ENCODE results near the gene LRRC28. TPM values are rescaled to one million over a fixed set of nuclear protein-coding genes. Genes with fewer than 3 reads are reported as not detected.

LRRC28 gene
- total and polyA plus RNA-seq, 7 experiments from 2014 or later: 15.0 to 25.9 (median 19.9) TPM

DNA sequence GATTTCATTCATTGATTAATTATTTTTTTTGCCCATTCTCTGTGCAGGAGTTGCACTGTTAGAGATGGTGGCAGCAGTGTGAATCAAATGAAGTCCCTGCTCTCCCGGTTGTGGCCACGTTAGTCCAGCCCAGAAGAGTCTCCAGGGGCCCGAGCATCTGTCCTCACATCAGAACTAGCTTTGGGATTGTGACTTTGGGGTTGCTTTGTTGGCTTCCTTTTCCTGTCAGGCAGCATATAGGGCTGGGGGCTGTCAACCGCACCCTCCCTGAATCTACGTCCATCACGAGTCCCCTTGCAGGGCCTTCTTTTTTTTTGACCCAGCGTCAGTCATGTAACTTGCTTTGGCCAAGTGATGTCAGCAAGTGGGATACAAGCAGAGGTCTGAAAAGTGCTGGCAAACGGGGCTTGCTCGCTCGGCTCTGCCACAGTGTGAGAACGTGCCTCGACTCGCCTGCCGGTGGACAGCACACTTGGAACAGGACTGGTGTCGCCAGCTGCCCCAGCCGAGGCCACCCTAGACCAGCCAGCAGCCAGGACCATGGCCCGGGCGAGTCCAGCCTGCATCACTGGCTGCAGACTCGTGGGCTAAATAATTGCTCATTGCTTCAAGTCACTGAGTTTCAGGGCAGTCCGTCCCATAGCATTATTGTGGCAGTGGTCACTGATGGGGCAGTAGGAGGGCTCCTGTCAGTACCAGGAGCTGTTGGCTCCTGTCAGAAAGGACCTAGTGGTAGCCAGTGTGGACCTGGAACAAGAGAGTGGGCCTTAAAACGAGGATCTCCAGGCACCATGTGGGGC lies 162.9 kb downstream of the LRRC28 start:
- no peak overlapping the region for H3K4me3 Mint-ChIP-seq
- no peaks in the 10 kb centered on the region for H3K27me3 ChIP-seq (ENCODE audit: control insufficient read depth in 2 of 2, insufficient read depth in 2 of 2, low read length in 2 of 2)
- no peaks in the 10 kb centered on the region for H3K4me1 ChIP-seq (ENCODE audit: control insufficient read depth in 2 of 2, insufficient read depth in 2 of 2, low read length in 2 of 2)
- ATAC-seq: no peak
- H3K4me3 ChIP-seq (ENCODE audit: low read length): no peak overlapping the region
- H3K27ac ChIP-seq (ENCODE audit: low read depth, low read length): no peak overlapping the region
- POLR2A ChIA-PET: no interaction called here
- H3K36me3 ChIP-seq (ENCODE audit: control insufficient read depth in 2 of 3, insufficient read depth in 3 of 3, low read length in 3 of 3): no peaks in the 10 kb centered on the region
- H3K4me1 Mint-ChIP-seq: peaks cover 0 to 7% (median 4%) of the 10 kb centered on the region in 7 donors
- H3K27me3 Mint-ChIP-seq: no peaks in the 10 kb centered on the region
- H3K36me3 Mint-ChIP-seq: peaks cover 0 to 9% (median 0%) of the 10 kb centered on the region in 5 donors
- no peak for DNase-seq
- H3K9me3 Mint-ChIP-seq: peaks cover 0 to 4% (median 0%) of the 10 kb centered on the region in 11 donors
- intact Hi-C loops (cut with micrococcal nuclease): no loop called here
- CTCF ChIA-PET: interaction anchor here (0.9 kb wide), 1 partner anchor 290 kb away, joined by 3 read pairs; no protein-coding TSS in a partner anchor
- H3K27ac Mint-ChIP-seq: peak overlapping the region in 1 of 9 donors; percentile 62
- H3K9me3 ChIP-seq (ENCODE audit: control insufficient read depth in 2 of 3, low read length in 3 of 3): no peaks in the 10 kb centered on the region

DNA sequence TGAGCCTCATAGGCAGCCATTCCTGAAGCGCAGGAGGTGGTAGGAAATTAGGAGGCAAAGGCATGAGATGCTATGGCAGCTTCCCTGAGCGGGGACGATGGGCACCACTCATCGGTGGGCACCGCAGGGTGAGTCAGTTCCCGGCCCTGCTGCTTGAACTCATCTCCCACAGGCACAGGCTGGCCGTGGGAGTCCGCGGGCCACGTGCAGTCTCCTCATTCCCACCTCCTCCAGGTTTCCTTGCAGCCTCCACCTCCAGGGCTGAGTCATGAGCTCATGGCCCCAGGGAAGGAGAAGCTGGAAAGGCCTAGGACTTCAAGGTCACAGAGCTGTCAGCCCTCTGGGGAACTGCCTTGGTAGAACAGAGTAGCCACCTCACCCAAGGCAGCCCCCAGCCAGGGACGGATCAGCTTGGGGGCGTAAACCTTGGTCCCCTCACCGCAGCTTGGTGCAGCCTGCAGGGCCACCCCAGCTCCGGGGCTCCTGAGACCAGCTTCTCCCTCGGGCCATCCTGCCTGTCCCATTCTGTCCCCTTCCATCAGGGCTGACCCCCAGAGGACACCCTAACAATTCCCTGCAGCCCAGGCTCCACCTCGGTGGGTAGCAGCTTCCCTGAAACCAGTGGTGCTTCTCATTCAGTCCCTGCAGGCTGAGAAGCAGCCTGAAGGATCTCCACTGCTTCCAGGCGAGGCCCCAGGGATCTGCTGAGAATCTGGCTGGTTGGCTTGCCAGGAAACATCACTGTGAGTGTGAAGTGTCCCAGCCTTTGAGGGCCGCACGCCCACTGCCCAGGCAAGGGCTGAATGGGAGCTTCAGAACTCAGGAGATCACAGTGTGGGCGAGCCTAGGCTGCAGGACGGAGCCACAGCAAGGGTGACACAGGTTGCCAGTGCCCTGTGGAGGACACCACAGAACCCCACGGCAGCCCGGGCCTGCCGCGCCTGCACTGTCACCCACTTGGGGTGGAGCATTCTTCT lies 163.8 kb downstream of the LRRC28 start:
- H3K36me3 ChIP-seq (ENCODE audit: control insufficient read depth in 2 of 3, insufficient read depth in 3 of 3, low read length in 3 of 3): no peaks in the 10 kb centered on the region
- no peak overlapping the region for H3K4me3 ChIP-seq (ENCODE audit: low read length)
- peaks cover 0 to 5% (median 0%) of the 10 kb centered on the region in 11 donors for H3K9me3 Mint-ChIP-seq
- no peaks in the 10 kb centered on the region for H3K27me3 ChIP-seq (ENCODE audit: control insufficient read depth in 2 of 2, insufficient read depth in 2 of 2, low read length in 2 of 2)
- H3K4me1 ChIP-seq (ENCODE audit: control insufficient read depth in 2 of 2, insufficient read depth in 2 of 2, low read length in 2 of 2): no peaks in the 10 kb centered on the region
- intact Hi-C loops (cut with micrococcal nuclease): no loop called here
- H3K27me3 Mint-ChIP-seq: no peaks in the 10 kb centered on the region
- POLR2A ChIA-PET: no interaction called here
- no peak for DNase-seq
- CTCF ChIA-PET: no interaction called here
- no peaks in the 10 kb centered on the region for H3K9me3 ChIP-seq (ENCODE audit: control insufficient read depth in 2 of 3, low read length in 3 of 3)
- H3K27ac Mint-ChIP-seq: peak overlapping the region in 1 of 9 donors; percentile 62
- H3K4me1 Mint-ChIP-seq: peaks cover 0 to 8% (median 4%) of the 10 kb centered on the region in 7 donors
- peaks cover 0 to 10% (median 0%) of the 10 kb centered on the region in 5 donors for H3K36me3 Mint-ChIP-seq
- ATAC-seq: no peak
- H3K27ac ChIP-seq (ENCODE audit: low read depth, low read length): no peak overlapping the region
- H3K4me3 Mint-ChIP-seq: no peak overlapping the region

DNA sequence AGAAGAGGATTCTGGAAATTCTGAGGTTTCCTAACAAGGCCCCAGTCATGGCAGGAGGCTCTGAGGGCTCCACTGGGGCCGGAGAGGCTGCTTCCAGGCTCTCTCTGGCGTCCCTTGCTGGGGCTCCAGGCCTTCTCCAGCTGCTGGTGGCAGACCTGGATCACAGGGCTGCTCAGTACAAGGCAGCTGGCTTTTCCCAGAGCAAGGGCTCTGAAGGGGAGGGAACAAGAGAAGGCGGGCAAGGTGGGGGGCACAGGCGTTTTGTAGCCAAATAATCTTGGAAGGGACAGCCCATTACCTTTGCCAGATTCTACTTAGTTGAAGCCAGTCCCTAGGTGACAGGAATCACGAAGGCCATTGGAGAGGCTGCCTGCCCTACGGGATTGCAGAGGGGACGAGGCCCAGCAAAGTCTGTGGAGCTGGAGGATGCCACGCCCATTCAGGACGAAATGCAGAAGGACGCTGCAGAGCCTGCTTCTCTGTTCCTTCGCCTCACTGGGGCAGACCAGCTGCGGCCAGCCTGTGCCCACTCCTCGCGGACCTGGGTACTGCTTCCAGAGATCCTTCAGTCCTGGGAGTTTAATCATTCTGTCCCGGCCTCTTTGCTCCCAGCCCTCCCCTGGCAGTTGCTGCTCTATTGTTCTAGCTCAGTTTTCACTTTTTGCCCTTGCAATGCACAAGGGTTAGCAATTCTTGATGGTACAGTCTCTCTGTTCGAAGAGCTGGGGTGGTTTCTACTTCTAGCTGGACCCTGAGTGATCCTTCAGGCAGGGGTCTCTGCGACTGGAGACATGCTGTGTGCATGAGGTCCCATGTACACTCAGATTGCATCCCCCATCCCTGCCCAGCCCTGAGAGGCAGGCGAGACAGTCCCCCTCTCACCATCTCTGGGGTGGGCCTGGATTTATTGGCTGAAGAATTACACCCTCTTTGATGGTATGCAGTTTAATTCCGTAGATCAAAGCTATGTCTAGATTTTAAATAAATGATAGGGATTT lies 165.2 kb downstream of the LRRC28 start:
- H3K4me1 Mint-ChIP-seq: peaks cover 9 to 20% (median 14%) of the 10 kb centered on the region in 7 donors
- intact Hi-C loops (cut with micrococcal nuclease): no loop called here
- POLR2A ChIA-PET: interaction anchor here (1.9 kb wide), 1 partner anchor 11 kb away, joined by 6 read pairs; no protein-coding TSS in a partner anchor

DNA sequence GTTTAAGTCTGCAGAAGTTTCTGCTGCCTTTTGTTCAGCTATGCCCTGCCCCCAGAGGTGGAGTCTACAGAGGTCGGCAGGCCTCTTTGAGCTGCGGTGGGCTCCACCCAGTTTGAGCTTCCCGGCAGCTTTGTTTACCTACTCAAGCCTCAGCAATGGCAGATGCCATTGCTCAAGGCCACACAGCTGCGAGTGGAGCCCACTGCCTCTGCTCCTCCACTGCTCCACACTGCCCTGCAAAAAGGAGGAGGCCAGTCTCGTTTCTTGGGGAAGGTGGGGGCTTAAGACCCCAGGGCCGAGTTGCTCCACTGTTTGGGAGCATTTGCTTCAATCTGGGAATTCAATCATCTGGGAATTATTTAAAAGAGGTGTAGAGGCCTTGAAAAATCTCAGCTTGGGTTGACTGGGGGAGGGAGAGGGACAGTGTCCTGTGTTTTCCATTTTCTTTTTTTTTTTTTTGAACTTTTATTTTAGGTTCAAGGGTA lies 169.9 kb downstream of the LRRC28 start:
- DNase-seq (peak in 7 of 9 donors; percentile 63 to 83 (median 72)), ATAC-seq (peak; percentile 55)
- ChIA-PET CTCF (interaction anchor here (0.9 to 1.4 kb wide), 5 partner anchors 9 to 283 kb away, joined by 3 to 6 read pairs (median 4); no protein-coding TSS in a partner anchor), POLR2A (interaction anchor here (0.6 to 1.9 kb wide), 18 partner anchors 9 to 319 kb away, joined by 3 to 22 read pairs (median 6); partner anchors contain the start of gene MEF2A)
- Histone ChIP-seq H3K4me3 (ENCODE audit: low read length) (peak overlapping the region; percentile 36), H3K9me3 (ENCODE audit: control insufficient read depth in 2 of 3, low read length in 3 of 3) (no peaks in the 10 kb centered on the region), H3K36me3 (ENCODE audit: control insufficient read depth in 2 of 3, insufficient read depth in 3 of 3, low read length in 3 of 3) (no peaks in the 10 kb centered on the region), H3K27me3 (ENCODE audit: control insufficient read depth in 2 of 2, insufficient read depth in 2 of 2, low read length in 2 of 2) (no peaks in the 10 kb centered on the region), H3K4me1 (ENCODE audit: control insufficient read depth in 2 of 2, insufficient read depth in 2 of 2, low read length in 2 of 2) (peaks cover 0 to 57% of the 10 kb centered on the region in 2 donors), H3K27ac (ENCODE audit: low read depth, low read length) (peak overlapping the region; percentile 59)
- Mint-ChIP-seq H3K36me3 (peaks cover 0 to 30% (median 3%) of the 10 kb centered on the region in 5 donors), H3K9me3 (peaks cover 0 to 8% (median 3%) of the 10 kb centered on the region in 11 donors), H3K4me1 (peaks cover 19 to 66% (median 58%) of the 10 kb centered on the region in 7 donors), H3K27me3 (no peaks in the 10 kb centered on the region), H3K4me3 (peak overlapping the region; percentile 56 to 80 (median 72)), H3K27ac (peak overlapping the region; percentile 90 to 98 (median 95))
- intact Hi-C loops (cut with micrococcal nuclease): loop anchor here in 1 of 2 donors (5.0 kb wide), 2 partner anchors 281 to 311 kb away; partner anchors contain the start of gene LYSMD4

More for the DNA sequence above, 165.2 kb downstream of the LRRC28 start:
- ATAC-seq (no peak), DNase-seq (no peak)
- Mint-ChIP-seq H3K27me3 (no peaks in the 10 kb centered on the region), H3K36me3 (peaks cover 0 to 23% (median 3%) of the 10 kb centered on the region in 5 donors), H3K27ac (peak overlapping the region in 1 of 9 donors; percentile 8), H3K9me3 (peaks cover 0 to 5% (median 0%) of the 10 kb centered on the region in 11 donors), H3K4me3 (no peak overlapping the region)
- no peaks in the 10 kb centered on the region for H3K36me3 ChIP-seq (ENCODE audit: control insufficient read depth in 2 of 3, insufficient read depth in 3 of 3, low read length in 3 of 3)
- peaks cover 0 to 10% of the 10 kb centered on the region in 2 donors for H3K4me1 ChIP-seq (ENCODE audit: control insufficient read depth in 2 of 2, insufficient read depth in 2 of 2, low read length in 2 of 2)
- H3K4me3 ChIP-seq (ENCODE audit: low read length): no peak overlapping the region
- no peak overlapping the region for H3K27ac ChIP-seq (ENCODE audit: low read depth, low read length)
- no peaks in the 10 kb centered on the region for H3K27me3 ChIP-seq (ENCODE audit: control insufficient read depth in 2 of 2, insufficient read depth in 2 of 2, low read length in 2 of 2)
- CTCF ChIA-PET: no interaction called here
- H3K9me3 ChIP-seq (ENCODE audit: control insufficient read depth in 2 of 3, low read length in 3 of 3): no peaks in the 10 kb centered on the region

DNA sequence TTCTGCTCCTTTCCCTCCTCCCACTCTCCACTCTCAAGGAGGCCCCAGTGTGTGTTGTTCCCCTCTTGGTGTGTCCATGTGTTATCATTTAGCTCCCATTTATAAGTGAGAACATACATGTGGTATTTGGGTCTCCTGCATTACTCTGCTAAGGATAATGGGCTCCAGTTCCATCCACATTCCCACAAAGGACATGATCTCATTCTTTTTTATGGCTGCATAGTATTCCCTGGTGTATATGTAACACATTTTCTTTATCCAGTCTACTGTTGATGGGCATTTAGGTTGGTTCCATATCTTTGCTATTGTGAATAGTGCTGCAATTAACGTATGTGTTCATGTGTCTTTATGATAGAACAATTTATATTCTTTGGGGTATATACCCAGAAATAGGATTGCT lies 170.5 kb downstream of the LRRC28 start:
- H3K27ac Mint-ChIP-seq: peak overlapping the region; percentile 90 to 98 (median 95)
- no peak for DNase-seq
- POLR2A ChIA-PET: interaction anchor here (0.9 to 1.9 kb wide), 13 partner anchors 9 to 193 kb away, joined by 3 to 22 read pairs (median 7); partner anchors contain the start of gene MEF2A

More for the DNA sequence above, 170.5 kb downstream of the LRRC28 start:
- Histone ChIP-seq H3K36me3 (ENCODE audit: control insufficient read depth in 2 of 3, insufficient read depth in 3 of 3, low read length in 3 of 3) (no peaks in the 10 kb centered on the region), H3K9me3 (ENCODE audit: control insufficient read depth in 2 of 3, low read length in 3 of 3) (no peaks in the 10 kb centered on the region), H3K27me3 (ENCODE audit: control insufficient read depth in 2 of 2, insufficient read depth in 2 of 2, low read length in 2 of 2) (no peaks in the 10 kb centered on the region), H3K27ac (ENCODE audit: low read depth, low read length) (peak overlapping the region; percentile 59), H3K4me1 (ENCODE audit: control insufficient read depth in 2 of 2, insufficient read depth in 2 of 2, low read length in 2 of 2) (peaks cover 0 to 60% of the 10 kb centered on the region in 2 donors), H3K4me3 (ENCODE audit: low read length) (peak overlapping the region; percentile 36)
- Mint-ChIP-seq H3K36me3 (peaks cover 0 to 30% (median 3%) of the 10 kb centered on the region in 5 donors), H3K27me3 (no peaks in the 10 kb centered on the region), H3K9me3 (peaks cover 0 to 8% (median 3%) of the 10 kb centered on the region in 11 donors), H3K4me3 (peak overlapping the region in 9 of 10 donors; percentile 30 to 74 (median 68)), H3K4me1 (peaks cover 19 to 72% (median 63%) of the 10 kb centered on the region in 7 donors)
- intact Hi-C loops (cut with micrococcal nuclease): loop anchor here in 1 of 2 donors (5.0 kb wide), 2 partner anchors 281 to 311 kb away; partner anchors contain the start of gene LYSMD4
- CTCF ChIA-PET: interaction anchor here (0.9 to 1.4 kb wide), 4 partner anchors 10 to 148 kb away, joined by 3 to 6 read pairs (median 4); no protein-coding TSS in a partner anchor
- no peak for ATAC-seq
